Measurements from ENCODE around the gene CYP1A1.
"Not testable (repeated sequence)": the region's sequence is repeated elsewhere in the genome, so short reads cannot be mapped to it uniquely, and the experiment has no call there.

CYP1A1 gene

DNA sequence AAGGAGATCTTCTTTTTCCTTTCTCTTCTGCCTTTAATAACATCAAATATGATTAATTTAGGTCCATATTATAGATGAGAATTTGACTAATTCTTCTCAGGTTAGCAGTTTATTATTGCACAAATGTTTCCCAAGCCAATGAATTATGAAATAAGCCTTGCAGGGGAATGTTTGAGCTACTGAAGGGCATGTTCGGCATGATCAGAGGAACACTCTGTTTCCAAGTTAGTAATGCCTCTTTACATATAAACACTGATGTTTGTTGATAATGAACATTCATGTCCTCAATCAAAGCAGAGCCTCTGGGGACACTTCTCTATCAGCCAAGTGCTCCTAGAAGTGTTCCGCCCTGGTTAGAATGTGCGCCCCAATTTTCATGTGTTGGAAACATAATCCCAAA, 10.0 kb upstream of the CYP1A1 start:
- no peak for DNase-seq

GRCh38 chr15:74733269-74733668, 7.9 kb upstream of the CYP1A1 start:
- no peak for DNase-seq

- no peak for DNase-seq
These were observed 7.5 kb upstream of the CYP1A1 start for GRCh38 chr15:74732846-74733245.

DNA sequence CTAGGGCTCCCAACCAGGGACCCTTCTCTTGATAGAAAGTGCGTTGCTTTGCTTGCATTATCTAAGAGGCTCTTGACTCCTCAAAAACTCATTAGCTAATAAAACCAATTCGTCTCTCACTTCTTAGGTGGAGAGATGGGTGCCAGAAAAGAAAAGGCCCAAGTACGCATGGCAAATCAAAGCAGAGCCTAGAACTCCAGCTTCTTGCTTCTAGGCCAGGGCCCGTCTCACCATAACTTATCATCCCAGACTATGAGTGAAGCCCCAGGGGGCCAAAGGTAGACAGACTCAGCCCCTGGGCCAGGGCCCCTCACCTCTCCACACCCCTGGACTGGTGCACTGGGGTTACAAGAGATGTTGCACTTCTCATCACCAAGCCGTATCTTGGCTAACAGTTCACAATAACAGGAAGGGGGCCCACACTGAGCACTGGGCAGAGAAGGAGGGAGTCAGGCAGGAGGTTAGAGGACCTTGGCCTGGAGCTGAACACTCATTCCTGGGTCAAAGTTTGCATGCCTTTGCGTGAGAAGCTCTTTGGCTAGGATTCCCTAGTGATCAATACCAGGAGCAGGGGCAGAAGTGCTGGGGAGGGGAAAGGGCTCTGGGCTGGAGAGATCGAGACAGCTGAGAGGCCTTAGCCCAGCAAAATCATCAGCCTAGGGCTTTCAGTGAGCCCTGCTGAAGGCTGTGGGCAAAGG, 5.4 kb upstream of the CYP1A1 start:
- DNase-seq, result no peak

DNA sequence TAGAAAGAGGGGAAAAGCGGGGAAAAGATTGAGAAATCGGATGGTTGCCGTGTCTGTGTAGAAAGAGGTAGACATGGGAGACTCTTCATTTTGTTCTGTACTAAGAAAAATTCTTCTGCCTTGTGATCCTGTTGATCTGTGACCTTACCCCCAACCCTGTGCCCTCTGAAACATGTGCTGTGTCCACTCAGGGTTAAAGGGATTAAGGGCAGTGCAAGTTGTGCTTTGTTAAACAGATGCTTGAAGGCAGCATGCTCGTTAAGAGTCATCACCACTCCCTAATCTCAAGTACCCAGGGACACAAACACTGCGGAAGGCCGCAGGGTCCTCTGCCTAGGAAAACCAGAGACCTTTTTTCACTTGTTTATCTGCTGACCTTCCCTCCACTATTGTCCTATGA, 4.0 kb upstream of the CYP1A1 start:
- DNase-seq, result not testable (repeated sequence)

GRCh38 chr15:74728699-74729098, 3.4 kb upstream of the CYP1A1 start:
- DNase-seq, result not testable (repeated sequence)

GRCh38 chr15:74727727-74728126, 2.4 kb upstream of the CYP1A1 start:
- DNase-seq, result no peak

DNA sequence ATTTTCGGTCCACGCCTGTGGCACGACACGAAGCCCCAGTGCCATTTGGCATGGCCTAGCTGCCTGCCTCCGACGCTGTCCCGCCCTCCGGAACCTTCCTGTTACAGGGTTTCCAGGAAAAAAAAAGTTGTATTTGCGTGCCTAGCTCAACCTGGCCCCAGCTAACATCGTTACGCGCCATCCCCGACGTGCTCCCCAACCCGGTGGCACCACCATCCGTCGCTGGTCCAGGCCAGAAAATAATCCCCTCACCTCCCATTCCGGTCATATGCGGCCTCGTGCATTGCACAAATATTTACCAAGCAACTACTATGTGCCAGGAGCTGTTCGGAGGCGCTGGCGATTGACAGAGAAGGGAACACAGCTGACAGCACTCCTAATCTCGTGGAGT, 1.4 kb upstream of the CYP1A1 start:
- DNase-seq, result no peak

- DNase-seq, result peak; percentile 22
These were observed 781 bp upstream of the CYP1A1 start for GRCh38 chr15:74725845-74726773.

GRCh38 chr15:74724570-74725224, 631 bp downstream of the CYP1A1 start:
- no peak for DNase-seq

DNA sequence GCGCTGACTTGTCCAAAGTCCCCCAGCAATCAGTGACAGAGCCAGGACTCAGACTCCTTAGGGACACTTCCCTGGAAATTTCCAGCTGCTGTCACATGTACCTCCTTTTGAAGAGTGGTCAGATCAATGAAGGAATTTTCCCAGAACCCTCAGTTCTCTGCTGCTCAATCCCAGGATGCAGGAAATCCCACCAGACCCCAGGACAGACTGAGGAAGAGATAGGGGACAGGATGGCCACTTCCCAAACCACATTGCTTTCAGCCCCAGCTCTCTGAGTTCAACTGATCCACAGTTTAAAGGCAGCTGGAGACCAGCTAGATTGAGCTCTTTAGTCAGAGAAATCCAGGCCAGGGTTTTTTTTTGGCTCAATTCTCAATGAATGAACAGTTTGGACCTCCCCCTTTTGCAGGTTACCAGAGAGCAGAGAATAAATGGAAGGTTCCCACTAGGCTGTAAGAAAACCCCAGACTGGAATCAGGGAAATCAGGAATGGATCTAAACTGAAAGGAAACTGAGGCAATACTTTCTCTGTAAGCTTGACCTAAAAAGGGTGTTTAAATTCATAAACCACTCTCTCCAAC, 1.5 kb downstream of the CYP1A1 start:
- no peak for DNase-seq

DNA sequence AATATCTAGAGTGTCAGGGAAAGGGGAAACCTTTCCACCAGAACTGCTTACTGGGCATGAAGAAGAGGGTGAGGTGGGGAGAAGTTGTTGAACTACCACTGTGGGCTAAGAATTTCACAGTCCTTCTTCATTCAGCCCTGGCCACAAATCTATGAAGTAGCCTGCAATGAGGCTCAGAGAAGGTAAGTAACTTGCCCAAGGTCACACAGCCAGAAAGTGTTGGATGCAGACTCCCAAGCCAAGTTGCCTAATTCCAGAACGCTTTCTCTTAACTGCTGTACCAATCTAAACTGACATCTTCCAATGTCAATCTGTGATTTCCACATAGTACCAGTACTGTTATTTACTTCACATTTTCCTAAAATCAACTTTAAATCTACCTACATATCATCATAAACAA, 2.1 kb downstream of the CYP1A1 start:
- no peak for DNase-seq

- no peak for DNase-seq
These were observed 2.7 kb downstream of the CYP1A1 start for GRCh38 chr15:74722591-74722990.

GRCh38 chr15:74716651-74717050, 8.7 kb downstream of the CYP1A1 start:
- DNase-seq, result no peak

DNA sequence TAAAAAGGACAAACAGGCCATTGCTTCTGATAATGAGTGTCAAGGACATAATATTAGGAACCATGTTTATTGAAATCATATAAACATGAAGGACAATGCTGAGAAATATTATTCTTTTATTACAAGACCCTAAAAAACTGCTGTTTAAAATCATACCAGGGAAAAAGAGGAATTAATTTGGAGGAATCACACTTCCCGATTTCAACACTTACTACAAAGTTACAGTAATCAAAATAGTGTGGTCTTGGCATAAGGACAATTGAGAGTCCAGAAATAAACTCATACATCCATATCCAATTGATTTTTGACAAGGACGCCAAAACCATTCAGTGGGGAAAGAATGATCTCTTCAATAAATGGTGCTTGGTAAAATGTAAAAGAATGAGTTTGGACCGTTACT, 13.0 kb downstream of the CYP1A1 start:
- DNase-seq, result no peak

- no peak for DNase-seq
These were observed 14.8 kb downstream of the CYP1A1 start for GRCh38 chr15:74710319-74711094.

- DNase-seq, result no peak
These were observed 15.4 kb downstream of the CYP1A1 start for GRCh38 chr15:74709892-74710291.

DNA sequence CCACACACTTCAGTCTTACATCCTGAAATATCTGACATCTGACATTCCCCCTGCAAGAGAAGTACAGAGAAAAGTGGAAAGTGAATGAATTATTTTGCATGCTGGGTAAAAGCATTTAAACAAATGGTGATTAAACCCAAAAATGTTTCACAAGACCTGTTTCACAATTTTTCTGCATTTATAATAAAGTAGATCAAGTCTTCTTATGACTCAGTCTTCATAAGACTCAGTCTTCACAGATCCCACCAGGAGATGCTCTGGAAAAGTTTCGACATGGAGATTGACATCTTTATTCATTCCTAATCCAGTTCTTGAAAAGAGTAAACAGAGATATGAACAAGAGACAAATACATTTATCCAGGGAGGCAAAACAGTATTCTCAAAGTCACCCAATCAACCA, 16.3 kb downstream of the CYP1A1 start:
- no peak for DNase-seq

- no peak for DNase-seq
These were observed 28.5 kb downstream of the CYP1A1 start for GRCh38 chr15:74696808-74697207.

GRCh38 chr15:74696398-74696729, 29.0 kb downstream of the CYP1A1 start:
- DNase-seq, result no peak

GRCh38 chr15:74695597-74696397, 29.5 kb downstream of the CYP1A1 start, which contains the start of gene EDC3:
TSS of gene EDC3 (minus strand) at chr15:74696024. CDS start at chr15:74675124, 20,900 bp downstream.
- peak; percentile 77 for DNase-seq

GRCh38 chr15:74692327-74692726, 33.0 kb downstream of the CYP1A1 start:
- DNase-seq, result no peak

Data from activated CD4-positive, alpha-beta T cell treated with anti-CD3 and anti-CD28 coated beads for 1 hour (primary cell).